Right lobe of liver (tissue), 6 donors: ENCODE measurements around the gene ZMIZ1. TPM values are rescaled to one million over a fixed set of nuclear protein-coding genes. Genes with fewer than 3 reads are reported as not detected.
A peak's percentile ranks its signal among the peaks of the same experiment; 100 is the strongest.

Experiments
- ATAC-seq, 4 donors: fragments of 200-7000 bp; cut with Tn5 transposase; one replicate each; pipeline ENCODE4 v1.9.1; 2020; ENCODE audit warnings: mild to moderate bottlenecking in 4 of 4, moderate library complexity in 4 of 4
- DNase-seq, 3 donors: peaks; one replicate each; pipeline ENCODE4 v3.0.0-alpha.2; 2020
- H3K27ac ChIP-seq, 3 donors: fragments of 200-600 bp; one replicate each; pipeline ENCODE4 v1.8.0; 2022
- H3K27me3 ChIP-seq, 2 donors: fragments of 200-600 bp; one replicate each; pipeline ENCODE4 v1.8.0; 2022
- H3K36me3 ChIP-seq, 4 donors: fragments of 200-600 bp; sonication (generic) in 1 of 4; one replicate each; pipeline versions ENCODE4 v1.5.1 to v1.8.0; 2017 to 2022; ENCODE audit warnings: control low read depth in 1 of 4
- H3K4me1 ChIP-seq, 4 donors: fragments of 200-600 bp; sonication (generic) in 1 of 4; one replicate each; pipeline versions ENCODE4 v1.5.1 to v1.8.0; 2017 to 2022; ENCODE audit warnings: control low read depth in 1 of 4
- H3K4me3 ChIP-seq, 3 donors: fragments of 200-600 bp; one replicate each; pipeline ENCODE4 v1.8.0; 2022
- H3K9me3 ChIP-seq, 4 donors: fragments of 200-600 bp; sonication (generic) in 1 of 4; one replicate each; pipeline versions ENCODE4 v1.5.1 to v1.8.0; 2017 to 2022; ENCODE audit warnings: control low read depth in 1 of 4
- POLR2A ChIP-seq: fragments of 450-650 bp; IDR thresholded peaks from one replicate; pipeline ENCODE4 v1.6.1; 2017; ENCODE audit warnings: antibody characterized with exemption, mild to moderate bottlenecking
- WGBS: methylation state at CpG from one replicate; pipeline ENCODE4 v1.1.6; 2018; ENCODE audit warnings: low coverage, low lambda C conversion rate; ENCODE audit not compliant: insufficient coverage; ENCODE audit errors: missing lambda C conversion rate; 5-methylcytosine and 5-hydroxymethylcytosine counted together
- intact Hi-C, 2 donors: fragments of 100-400 bp; cut with DNase I; formaldehyde crosslinking; loops; one replicate each; pipeline versions ENCODE4 v1.11.2 to v1.14.1; 2022
- total RNA-seq, 6 experiments: library from RNA; depleted of rRNA in 2 of 6; stranded (reverse); fragments of >200 nt in 2 of 6; fragmentation: NEBNext Ultra II Directional in 3 of 6; extraction: Animal tissue kit (Norgen Biotek cat#: 25700) in 3 of 6; gene quantifications; one replicate each; pipeline versions ENCODE4 v1.1.0 to v1.2.4, GENCODE V29; 2016 to 2023
- TF ChIP-seq, protein P1 (sequence below), 4 donors: fragments of 200-600 bp in 3 of 4; fragments of 450-650 bp in 1 of 4; IDR thresholded peaks; one replicate each; pipeline versions ENCODE4 v1.5.1 to v1.8.0; 2016 to 2022; ENCODE audit warnings: antibody characterized with exemption in 4 of 4, mild to moderate bottlenecking in 2 of 4
- donor health status: DM: no; HTN: yes; CAD: no.
- donor health status: DM: no; HTN: no; CAD: no.
- donor health status: DM: no; HTN: no; CAD: no.
- donor health status: DM: no; HTN: yes; CAD: no.
- donor health status: DM: no; HTN: yes; CAD: no.

The ZMIZ1 gene
- total RNA-seq, 6 experiments from 2014 or later, result 9.9 to 22.8 (median 12.3) TPM

DNA sequence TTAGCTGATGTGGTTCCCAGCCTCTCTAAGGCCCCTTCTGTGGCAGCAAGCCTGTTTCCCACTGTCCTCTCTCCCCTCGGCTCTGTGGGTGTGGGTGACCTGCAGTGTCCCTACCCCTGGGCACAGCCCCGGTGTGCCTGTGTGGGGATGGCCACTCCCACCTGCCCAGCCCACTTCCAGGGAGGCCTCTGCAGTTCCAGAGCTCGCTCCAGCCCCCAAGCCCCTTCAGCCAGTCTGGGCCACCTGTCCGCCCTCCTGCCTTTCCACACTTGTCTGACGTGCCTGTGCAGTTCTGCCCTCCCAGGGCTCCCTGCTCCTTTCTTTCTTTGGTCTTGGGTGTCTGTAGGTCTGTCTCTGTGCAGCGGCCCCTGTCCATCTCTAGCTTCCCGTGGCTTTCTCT, 151.5 kb downstream of the ZMIZ1 start:
- H3K27me3 ChIP-seq, result no peaks in the 10 kb centered on the region
- no peak overlapping the region for H3K4me3 ChIP-seq
- H3K9me3 ChIP-seq, result no peaks in the 10 kb centered on the region
- H3K27ac ChIP-seq, result no peak overlapping the region
- peaks cover 0 to 5% (median 0%) of the 10 kb centered on the region in 4 donors for H3K4me1 ChIP-seq
- intact Hi-C loops, result no loop called here
- WGBS, result 88% methylated on average over 6 of the region's 7 CpGs
- TF ChIP-seq POLR2A, result no peak
- TF ChIP-seq, protein P1, sequence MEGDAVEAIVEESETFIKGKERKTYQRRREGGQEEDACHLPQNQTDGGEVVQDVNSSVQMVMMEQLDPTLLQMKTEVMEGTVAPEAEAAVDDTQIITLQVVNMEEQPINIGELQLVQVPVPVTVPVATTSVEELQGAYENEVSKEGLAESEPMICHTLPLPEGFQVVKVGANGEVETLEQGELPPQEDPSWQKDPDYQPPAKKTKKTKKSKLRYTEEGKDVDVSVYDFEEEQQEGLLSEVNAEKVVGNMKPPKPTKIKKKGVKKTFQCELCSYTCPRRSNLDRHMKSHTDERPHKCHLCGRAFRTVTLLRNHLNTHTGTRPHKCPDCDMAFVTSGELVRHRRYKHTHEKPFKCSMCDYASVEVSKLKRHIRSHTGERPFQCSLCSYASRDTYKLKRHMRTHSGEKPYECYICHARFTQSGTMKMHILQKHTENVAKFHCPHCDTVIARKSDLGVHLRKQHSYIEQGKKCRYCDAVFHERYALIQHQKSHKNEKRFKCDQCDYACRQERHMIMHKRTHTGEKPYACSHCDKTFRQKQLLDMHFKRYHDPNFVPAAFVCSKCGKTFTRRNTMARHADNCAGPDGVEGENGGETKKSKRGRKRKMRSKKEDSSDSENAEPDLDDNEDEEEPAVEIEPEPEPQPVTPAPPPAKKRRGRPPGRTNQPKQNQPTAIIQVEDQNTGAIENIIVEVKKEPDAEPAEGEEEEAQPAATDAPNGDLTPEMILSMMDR (IDR thresholded peaks at IDR 0.05), result no peak
- no peak for ATAC-seq
- peaks cover 0 to 23% (median 10%) of the 10 kb centered on the region in 4 donors for H3K36me3 ChIP-seq
- DNase-seq, result no peak

DNA sequence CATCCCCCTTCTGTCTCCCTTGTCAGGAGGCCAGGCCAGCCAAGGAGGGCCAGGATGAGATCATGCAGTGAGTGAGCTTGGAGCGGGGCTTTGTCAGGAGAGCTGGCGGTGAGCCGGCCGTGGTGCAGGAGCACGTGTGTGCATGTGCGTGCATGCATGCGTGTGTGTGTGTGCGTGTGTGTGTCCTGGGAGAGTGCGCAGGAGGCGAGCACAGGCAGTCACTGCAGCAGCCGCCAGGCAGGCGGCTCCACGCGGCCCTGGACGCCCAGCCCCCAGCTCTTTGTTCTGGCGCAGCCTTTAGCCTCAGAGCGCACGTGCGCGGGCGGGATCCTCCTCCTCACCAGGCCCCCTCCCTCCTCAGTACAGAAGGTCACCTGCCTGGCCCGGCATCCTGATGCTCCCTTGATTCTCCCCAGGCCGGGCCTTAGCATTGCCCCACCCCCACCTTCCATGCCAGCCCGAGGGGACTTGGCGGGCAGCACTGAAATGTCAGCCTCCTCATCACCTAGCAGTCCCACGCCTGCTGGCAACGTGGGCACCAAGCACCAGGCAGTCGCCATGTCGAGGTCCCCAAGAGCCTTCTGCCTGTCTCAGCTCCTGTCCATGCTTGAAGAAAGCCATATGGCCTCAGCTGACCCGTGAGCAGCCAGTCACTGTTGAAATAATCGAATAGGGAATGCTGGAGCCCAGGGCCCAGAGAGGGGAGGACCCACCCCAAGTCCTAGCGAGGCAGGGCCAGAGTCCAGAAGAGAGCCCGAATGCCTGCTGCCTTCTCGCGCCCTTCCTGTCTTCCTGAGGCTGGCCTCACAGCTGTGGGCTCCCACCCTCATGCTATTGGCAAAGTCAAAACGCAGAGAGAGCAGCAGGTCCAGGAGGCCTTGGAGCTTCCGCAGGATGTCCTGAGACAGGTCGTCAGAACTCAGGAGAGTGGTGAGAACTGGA, 152.6 kb downstream of the ZMIZ1 start:
- intact Hi-C loops, result no loop called here

DNA sequence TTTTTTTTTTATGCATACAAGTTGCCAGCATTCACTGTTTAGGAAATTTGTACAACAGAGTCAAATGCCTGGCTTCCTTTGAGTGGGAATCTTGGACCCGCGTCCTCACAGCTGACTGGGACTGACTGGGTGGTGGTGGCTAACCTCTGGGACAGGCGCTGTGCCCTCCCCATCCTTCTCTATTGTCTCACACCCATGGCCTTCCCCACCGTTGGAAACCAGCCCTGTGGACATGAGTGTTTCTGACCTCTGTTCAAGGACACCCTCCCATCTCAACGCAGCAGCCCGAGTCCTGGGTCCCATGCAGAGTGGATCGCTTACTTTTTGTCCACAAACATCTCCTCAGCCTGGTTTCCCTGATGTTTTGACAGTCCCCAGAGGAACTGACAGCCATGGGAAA, 153.4 kb downstream of the ZMIZ1 start:
- Histone ChIP-seq H3K4me3 (no peak overlapping the region), H3K4me1 (peaks cover 0 to 5% (median 0%) of the 10 kb centered on the region in 4 donors), H3K36me3 (peaks cover 0 to 12% (median 3%) of the 10 kb centered on the region in 4 donors), H3K9me3 (no peaks in the 10 kb centered on the region), H3K27me3 (no peaks in the 10 kb centered on the region), H3K27ac (peak overlapping the region in 1 of 3 donors; percentile 33)
- 58% methylated on average over 4 of the region's 7 CpGs for WGBS
- no peak for ATAC-seq
- intact Hi-C loops, result no loop called here
- no peak for DNase-seq
- TF ChIP-seq POLR2A, result no peak
- TF ChIP-seq, protein P1 (IDR thresholded peaks at IDR 0.05), result no peak

More for the DNA sequence above, 152.6 kb downstream of the ZMIZ1 start:
- no peak for TF ChIP-seq POLR2A
- TF ChIP-seq, protein P1 (IDR thresholded peaks at IDR 0.05), result no peak
- ATAC-seq (peak; percentile 39 to 76 (median 60)), DNase-seq (no peak)
- Histone ChIP-seq H3K4me1 (peaks cover 0 to 5% (median 0%) of the 10 kb centered on the region in 4 donors), H3K27me3 (no peaks in the 10 kb centered on the region), H3K4me3 (no peak overlapping the region), H3K27ac (peak overlapping the region in 1 of 3 donors; percentile 51), H3K9me3 (no peaks in the 10 kb centered on the region), H3K36me3 (peaks cover 0 to 20% (median 5%) of the 10 kb centered on the region in 4 donors)
- 72% methylated on average over 9 of the region's 38 CpGs for WGBS

DNA sequence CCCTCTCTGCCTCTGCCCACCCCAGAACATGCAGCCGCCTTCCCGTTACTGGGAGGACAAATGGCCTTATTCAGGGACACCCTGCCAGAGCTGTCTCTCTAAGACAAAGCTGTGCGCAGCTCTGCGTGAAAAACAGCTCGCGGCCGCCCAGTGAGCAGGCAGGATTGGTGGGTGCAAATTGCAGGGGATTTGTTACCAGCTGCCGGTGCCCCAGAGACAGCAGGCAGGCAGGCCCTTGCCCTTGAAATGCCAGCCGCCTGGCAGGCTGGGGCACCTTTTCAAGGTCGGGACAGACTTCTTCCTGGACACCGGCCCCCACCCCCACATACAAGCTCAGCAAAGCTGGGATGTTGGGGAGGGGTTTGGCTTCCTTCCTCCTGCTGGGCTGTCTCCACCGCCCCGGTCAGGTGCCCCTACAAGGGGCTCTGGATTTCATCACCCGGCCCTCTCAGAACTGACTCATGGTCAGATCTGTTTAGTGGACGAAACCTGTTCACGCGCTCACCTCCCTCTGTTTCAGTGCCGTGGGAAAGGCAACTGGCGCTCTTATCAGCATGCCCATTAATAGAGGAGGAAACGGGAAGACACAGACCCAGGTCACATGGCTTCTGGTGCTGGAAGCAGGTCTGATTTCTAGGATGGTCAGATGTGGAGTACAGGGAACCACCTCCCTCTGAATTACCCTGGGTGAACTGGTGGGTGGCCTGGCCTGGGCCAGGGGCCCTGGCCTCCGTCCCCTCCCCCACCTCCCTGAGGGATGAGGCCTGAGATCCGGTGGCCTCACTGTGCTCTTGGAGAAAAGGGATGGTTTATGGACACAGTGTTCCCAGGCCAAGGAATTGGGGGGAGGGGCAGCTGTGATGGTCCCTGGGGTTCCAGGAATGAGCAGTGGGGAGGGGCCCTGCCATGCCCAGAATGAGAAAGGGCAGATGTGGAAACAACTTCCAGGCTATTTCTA, 154.6 kb downstream of the ZMIZ1 start:
- ATAC-seq, result peak; percentile 17 to 46 (median 26)
- peaks cover 0 to 5% (median 0%) of the 10 kb centered on the region in 4 donors for H3K4me1 ChIP-seq
- 70% methylated on average over 10 of the region's 22 CpGs for WGBS

More for the DNA sequence above, 154.6 kb downstream of the ZMIZ1 start:
- no peaks in the 10 kb centered on the region for H3K27me3 ChIP-seq
- TF ChIP-seq, protein P1 (IDR thresholded peaks at IDR 0.05), result no peak
- no peak for TF ChIP-seq POLR2A
- no peak for DNase-seq
- intact Hi-C loops, result no loop called here
- no peaks in the 10 kb centered on the region for H3K9me3 ChIP-seq
- peaks cover 0 to 5% (median 3%) of the 10 kb centered on the region in 4 donors for H3K36me3 ChIP-seq
- H3K27ac ChIP-seq, result peak overlapping the region; percentile 18 to 33 (median 20)
- no peak overlapping the region for H3K4me3 ChIP-seq
